Glutamatergic neuron (in vitro differentiated cells): ENCODE results near the gene CHTF18. TPM values are rescaled to one million over a fixed set of nuclear protein-coding genes. Genes with fewer than 3 reads are reported as not detected.

Experiments used
- DNase-seq: peaks from one replicate; pipeline ENCODE4 v3.0.0; 2022
- H3K27ac Mint-ChIP-seq: one replicate; pipeline ENCODE4 v1.8.0; 2020; ENCODE audit warnings: mild to moderate bottlenecking, mixed read lengths, inconsistent platforms; ENCODE audit not compliant: unreplicated experiment
- H3K27me3 Mint-ChIP-seq: one replicate; pipeline ENCODE4 v1.8.0; 2020; ENCODE audit warnings: mild to moderate bottlenecking, moderate library complexity, mixed read lengths, inconsistent platforms; ENCODE audit not compliant: unreplicated experiment
- H3K36me3 Mint-ChIP-seq: one replicate; pipeline ENCODE4 v1.8.0; 2020; ENCODE audit warnings: mild to moderate bottlenecking, mixed read lengths, inconsistent platforms; ENCODE audit not compliant: unreplicated experiment
- H3K4me1 Mint-ChIP-seq: one replicate; pipeline ENCODE4 v1.8.0; 2020; ENCODE audit warnings: mild to moderate bottlenecking, low read depth, mixed read lengths, inconsistent platforms; ENCODE audit not compliant: unreplicated experiment
- H3K4me3 Mint-ChIP-seq: one replicate; pipeline ENCODE4 v1.8.0; 2020; ENCODE audit warnings: mild to moderate bottlenecking, mixed read lengths, inconsistent platforms; ENCODE audit not compliant: unreplicated experiment
- H3K9me3 Mint-ChIP-seq: one replicate; pipeline ENCODE4 v1.8.0; 2020; ENCODE audit warnings: mild to moderate bottlenecking, moderate library complexity, mixed read lengths, inconsistent platforms; ENCODE audit not compliant: unreplicated experiment
- CTCF ChIP-seq: fragments of 200-600 bp; sonication (generic); IDR thresholded peaks from one replicate; pipeline ENCODE4 v1.5.0; 2021; ENCODE audit not compliant: partially characterized antibody, unreplicated experiment
- total RNA-seq: library from RNA; stranded (reverse); fragmentation: NEBNext Ultra II Directional; extraction: Animal tissue kit (Norgen Biotek cat#: 25700); gene quantifications from one replicate; pipeline ENCODE4 v1.2.1, GENCODE V29; 2021; ENCODE audit not compliant: unreplicated experiment

Gene CHTF18
- total RNA-seq, 1 donor from 2014 or later: 49.2 TPM

- peaks cover 19% of the 10 kb centered on the region for H3K9me3 Mint-ChIP-seq
- peaks cover 4% of the 10 kb centered on the region for H3K27me3 Mint-ChIP-seq
- no peak for DNase-seq
- peaks cover 19% of the 10 kb centered on the region for H3K36me3 Mint-ChIP-seq
- H3K4me1 Mint-ChIP-seq: peaks cover 1% of the 10 kb centered on the region
- no peak overlapping the region for H3K4me3 Mint-ChIP-seq
- no peak overlapping the region for H3K27ac Mint-ChIP-seq
- TF ChIP-seq CTCF: no peak
Measured at GRCh38 chr16:840561-841454, 52.4 kb downstream of the CHTF18 start.

GRCh38 chr16:841455-842060 is 53.1 kb downstream of the CHTF18 start:
- H3K36me3 Mint-ChIP-seq: peaks cover 16% of the 10 kb centered on the region
- no peak overlapping the region for H3K4me3 Mint-ChIP-seq
- no peak for DNase-seq
- no peak for TF ChIP-seq CTCF
- H3K27me3 Mint-ChIP-seq: peaks cover 6% of the 10 kb centered on the region
- H3K9me3 Mint-ChIP-seq: peaks cover 17% of the 10 kb centered on the region
- H3K27ac Mint-ChIP-seq: no peak overlapping the region
- peaks cover 1% of the 10 kb centered on the region for H3K4me1 Mint-ChIP-seq

GRCh38 chr16:842061-842476 is 53.6 kb downstream of the CHTF18 start:
- H3K36me3 Mint-ChIP-seq: peaks cover 14% of the 10 kb centered on the region
- peaks cover 1% of the 10 kb centered on the region for H3K4me1 Mint-ChIP-seq
- H3K4me3 Mint-ChIP-seq: no peak overlapping the region
- peaks cover 7% of the 10 kb centered on the region for H3K27me3 Mint-ChIP-seq
- peaks cover 17% of the 10 kb centered on the region for H3K9me3 Mint-ChIP-seq
- H3K27ac Mint-ChIP-seq: no peak overlapping the region
- TF ChIP-seq CTCF: no peak
- DNase-seq: no peak

GRCh38 chr16:842711-843560 is 54.5 kb downstream of the CHTF18 start:
- no peak for TF ChIP-seq CTCF
- Mint-ChIP-seq H3K27ac (no peak overlapping the region), H3K36me3 (peaks cover 13% of the 10 kb centered on the region), H3K9me3 (peaks cover 17% of the 10 kb centered on the region), H3K4me3 (no peak overlapping the region), H3K27me3 (peaks cover 10% of the 10 kb centered on the region), H3K4me1 (peaks cover 1% of the 10 kb centered on the region)
- DNase-seq: no peak
